Tibial artery (tissue), 4 donors: ENCODE data around the gene RAPGEF6.

ENCODE experiments used
- DNase-seq, 2 donors: peaks; one replicate each; pipeline ENCODE4 v3.0.0-alpha.2; 2019
- H3K27ac ChIP-seq, 2 donors: fragments of 200-600 bp; sonication (generic) in 1 of 2; 1 replicate in 1 of 2; 2 replicates in 1 of 2; pipeline ENCODE4 v1.5.1; 2018 to 2019; ENCODE audit warnings: mild to moderate bottlenecking in 1 of 2
- H3K27me3 ChIP-seq, 2 donors: fragments of 200-600 bp; sonication (generic) in 1 of 2; one replicate each; pipeline versions ENCODE4 v1.5.1 to v1.6.0; 2016 to 2019
- H3K36me3 ChIP-seq, 3 donors: fragments of 200-600 bp; sonication (generic) in 2 of 3; one replicate each; pipeline ENCODE4 v1.5.1; 2016 to 2019; ENCODE audit warnings: mild to moderate bottlenecking in 2 of 3
- H3K4me1 ChIP-seq, 4 donors: fragments of 200-600 bp; sonication (generic) in 2 of 4; 1 replicate in 3 of 4; 2 replicates in 1 of 4; pipeline ENCODE4 v1.5.1; 2016 to 2019
- H3K4me3 ChIP-seq, 2 donors: fragments of 200-600 bp; sonication (generic) in 1 of 2; 1 replicate in 1 of 2; 2 replicates in 1 of 2; pipeline ENCODE4 v1.5.1; 2018 to 2019; ENCODE audit warnings: mild to moderate bottlenecking in 2 of 2
- H3K9me3 ChIP-seq, 3 donors: fragments of 200-600 bp; sonication (generic) in 1 of 3; one replicate each; pipeline ENCODE4 v1.5.1; 2016 to 2019
- intact Hi-C: fragments of 100-400 bp; cut with DNase I; formaldehyde crosslinking; loops from one replicate; pipeline ENCODE4 v1.15.0; 2023; ENCODE audit warnings: low total_unique reads
- TF ChIP-seq, protein P1 (sequence below), 2 experiments: fragments of 200-600 bp in 1 of 2; fragments of 450-650 bp in 1 of 2; IDR thresholded peaks; one replicate each; pipeline ENCODE4 v1.5.1; 2017 to 2019; ENCODE audit warnings: antibody characterized with exemption in 2 of 2, mild to moderate bottlenecking in 1 of 2, moderate library complexity in 1 of 2

The RAPGEF6 gene

GRCh38 chr5:131575660-131576227 is 59.3 kb downstream of the RAPGEF6 start:
- TF ChIP-seq, protein P1, sequence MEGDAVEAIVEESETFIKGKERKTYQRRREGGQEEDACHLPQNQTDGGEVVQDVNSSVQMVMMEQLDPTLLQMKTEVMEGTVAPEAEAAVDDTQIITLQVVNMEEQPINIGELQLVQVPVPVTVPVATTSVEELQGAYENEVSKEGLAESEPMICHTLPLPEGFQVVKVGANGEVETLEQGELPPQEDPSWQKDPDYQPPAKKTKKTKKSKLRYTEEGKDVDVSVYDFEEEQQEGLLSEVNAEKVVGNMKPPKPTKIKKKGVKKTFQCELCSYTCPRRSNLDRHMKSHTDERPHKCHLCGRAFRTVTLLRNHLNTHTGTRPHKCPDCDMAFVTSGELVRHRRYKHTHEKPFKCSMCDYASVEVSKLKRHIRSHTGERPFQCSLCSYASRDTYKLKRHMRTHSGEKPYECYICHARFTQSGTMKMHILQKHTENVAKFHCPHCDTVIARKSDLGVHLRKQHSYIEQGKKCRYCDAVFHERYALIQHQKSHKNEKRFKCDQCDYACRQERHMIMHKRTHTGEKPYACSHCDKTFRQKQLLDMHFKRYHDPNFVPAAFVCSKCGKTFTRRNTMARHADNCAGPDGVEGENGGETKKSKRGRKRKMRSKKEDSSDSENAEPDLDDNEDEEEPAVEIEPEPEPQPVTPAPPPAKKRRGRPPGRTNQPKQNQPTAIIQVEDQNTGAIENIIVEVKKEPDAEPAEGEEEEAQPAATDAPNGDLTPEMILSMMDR (IDR thresholded peaks at IDR 0.05) = no peak
- intact Hi-C loops = no loop called here

GRCh38 chr5:131571669-131572168 is 63.3 kb downstream of the RAPGEF6 start:
- Histone ChIP-seq H3K27ac (no peak overlapping the region), H3K4me1 (no peaks in the 10 kb centered on the region), H3K36me3 (no peaks in the 10 kb centered on the region), H3K4me3 (no peak overlapping the region), H3K27me3 (no peaks in the 10 kb centered on the region), H3K9me3 (no peaks in the 10 kb centered on the region)
- intact Hi-C loops = no loop called here
- TF ChIP-seq, protein P1 (IDR thresholded peaks at IDR 0.05) = no peak
- no peak for DNase-seq

More at GRCh38 chr5:131575660-131576227, 59.3 kb downstream of the RAPGEF6 start:
- Histone ChIP-seq H3K27me3 (no peaks in the 10 kb centered on the region), H3K4me1 (no peaks in the 10 kb centered on the region), H3K4me3 (no peak overlapping the region), H3K9me3 (no peaks in the 10 kb centered on the region), H3K27ac (no peak overlapping the region), H3K36me3 (peaks cover 0 to 7% (median 0%) of the 10 kb centered on the region in 3 donors)
- no peak for DNase-seq

GRCh38 chr5:131570757-131571156 is 64.3 kb downstream of the RAPGEF6 start:
- intact Hi-C loops = no loop called here
- no peaks in the 10 kb centered on the region for H3K9me3 ChIP-seq
- DNase-seq = no peak
- H3K36me3 ChIP-seq = no peaks in the 10 kb centered on the region
- no peaks in the 10 kb centered on the region for H3K4me1 ChIP-seq
- no peak overlapping the region for H3K27ac ChIP-seq
- no peaks in the 10 kb centered on the region for H3K27me3 ChIP-seq
- no peak overlapping the region for H3K4me3 ChIP-seq
- TF ChIP-seq, protein P1 (IDR thresholded peaks at IDR 0.05) = no peak

DNA sequence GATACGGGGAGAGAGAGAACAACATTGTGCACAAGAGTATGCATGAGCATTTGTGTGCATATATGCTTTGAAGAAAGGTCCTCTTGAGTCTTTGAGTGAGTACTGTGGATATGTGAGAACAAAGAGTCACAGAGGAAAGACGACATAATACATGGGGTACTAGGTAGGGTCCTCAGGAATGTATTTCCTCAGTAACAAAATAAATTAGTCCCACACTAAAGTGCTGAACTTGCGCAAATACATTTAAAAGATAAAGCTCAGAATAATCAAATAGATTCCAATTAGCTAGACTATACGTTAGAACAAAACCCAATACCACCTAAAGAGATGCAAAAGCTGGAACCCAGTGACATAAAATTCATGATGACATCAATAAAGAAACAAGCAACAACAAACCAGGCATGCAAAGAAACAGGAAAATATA is 70.8 kb downstream of the RAPGEF6 start:
- no peak for DNase-seq
- TF ChIP-seq, protein P1 (IDR thresholded peaks at IDR 0.05) = no peak
- intact Hi-C loops = no loop called here
- H3K27me3 ChIP-seq = no peaks in the 10 kb centered on the region
- no peaks in the 10 kb centered on the region for H3K9me3 ChIP-seq
- peaks cover 0 to 5% (median 0%) of the 10 kb centered on the region in 3 donors for H3K36me3 ChIP-seq
- no peak overlapping the region for H3K4me3 ChIP-seq
- H3K4me1 ChIP-seq = no peaks in the 10 kb centered on the region
- H3K27ac ChIP-seq = no peak overlapping the region

DNA sequence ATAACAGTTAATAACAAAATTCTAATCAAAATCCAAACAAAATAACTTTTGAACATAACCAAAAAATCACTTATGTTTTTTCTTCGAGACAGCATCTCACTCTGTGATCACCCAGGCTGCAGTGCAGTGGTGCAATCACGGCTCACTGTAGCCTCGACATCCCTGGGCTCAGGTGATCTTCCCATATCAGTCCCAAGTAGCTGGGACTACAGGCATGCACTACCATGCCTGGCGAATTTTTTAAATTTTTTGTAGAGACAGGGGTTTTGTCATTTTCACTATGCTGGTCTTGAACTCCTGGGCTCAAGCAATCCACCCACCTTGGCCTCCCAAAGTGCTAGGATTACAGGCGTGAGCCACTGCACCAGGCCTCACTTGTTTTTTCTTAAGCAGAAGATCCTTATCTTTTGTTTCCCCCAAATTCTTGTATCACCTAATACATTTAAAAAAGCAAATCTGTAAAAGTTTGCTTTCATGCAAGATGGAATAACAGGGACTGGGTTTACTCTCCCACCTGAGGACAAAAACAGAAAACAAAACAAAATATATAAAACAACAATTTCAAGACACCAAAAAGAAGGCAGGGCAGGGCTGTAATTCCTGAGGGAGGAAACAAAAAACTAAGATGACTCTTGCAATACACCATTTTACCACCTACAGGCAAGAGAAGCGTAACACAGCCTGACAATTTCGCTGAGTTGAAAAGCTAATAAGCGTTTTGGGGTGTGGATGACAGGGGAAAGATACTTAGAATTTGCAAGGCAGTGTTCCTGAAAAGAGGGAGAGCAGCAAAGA is 71.4 kb downstream of the RAPGEF6 start:
- TF ChIP-seq, protein P1 (IDR thresholded peaks at IDR 0.05) = no peak
- H3K9me3 ChIP-seq = no peaks in the 10 kb centered on the region
- intact Hi-C loops = no loop called here
- H3K27me3 ChIP-seq = no peaks in the 10 kb centered on the region
- no peak overlapping the region for H3K4me3 ChIP-seq
- peaks cover 0 to 7% (median 3%) of the 10 kb centered on the region in 3 donors for H3K36me3 ChIP-seq
- no peak for DNase-seq
- H3K4me1 ChIP-seq = no peaks in the 10 kb centered on the region
- no peak overlapping the region for H3K27ac ChIP-seq
